HG02981 (cell line): ENCODE results near the gene ZMYND15.
"Not testable (repeated sequence)": the region's sequence is repeated elsewhere in the genome, so short reads cannot be mapped to it uniquely, and the experiment has no call there.

ENCODE experiments used
- ATAC-seq: cut with Tn5 transposase; IDR thresholded peaks from one replicate; pipeline ENCODE4 v1.9.1; 2021; ENCODE audit warnings: mild to moderate bottlenecking, moderate library complexity; ENCODE audit not compliant: unreplicated experiment

ZMYND15 gene, protein sequence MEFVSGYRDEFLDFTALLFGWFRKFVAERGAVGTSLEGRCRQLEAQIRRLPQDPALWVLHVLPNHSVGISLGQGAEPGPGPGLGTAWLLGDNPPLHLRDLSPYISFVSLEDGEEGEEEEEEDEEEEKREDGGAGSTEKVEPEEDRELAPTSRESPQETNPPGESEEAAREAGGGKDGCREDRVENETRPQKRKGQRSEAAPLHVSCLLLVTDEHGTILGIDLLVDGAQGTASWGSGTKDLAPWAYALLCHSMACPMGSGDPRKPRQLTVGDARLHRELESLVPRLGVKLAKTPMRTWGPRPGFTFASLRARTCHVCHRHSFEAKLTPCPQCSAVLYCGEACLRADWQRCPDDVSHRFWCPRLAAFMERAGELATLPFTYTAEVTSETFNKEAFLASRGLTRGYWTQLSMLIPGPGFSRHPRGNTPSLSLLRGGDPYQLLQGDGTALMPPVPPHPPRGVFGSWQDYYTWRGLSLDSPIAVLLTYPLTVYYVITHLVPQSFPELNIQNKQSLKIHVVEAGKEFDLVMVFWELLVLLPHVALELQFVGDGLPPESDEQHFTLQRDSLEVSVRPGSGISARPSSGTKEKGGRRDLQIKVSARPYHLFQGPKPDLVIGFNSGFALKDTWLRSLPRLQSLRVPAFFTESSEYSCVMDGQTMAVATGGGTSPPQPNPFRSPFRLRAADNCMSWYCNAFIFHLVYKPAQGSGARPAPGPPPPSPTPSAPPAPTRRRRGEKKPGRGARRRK

DNA sequence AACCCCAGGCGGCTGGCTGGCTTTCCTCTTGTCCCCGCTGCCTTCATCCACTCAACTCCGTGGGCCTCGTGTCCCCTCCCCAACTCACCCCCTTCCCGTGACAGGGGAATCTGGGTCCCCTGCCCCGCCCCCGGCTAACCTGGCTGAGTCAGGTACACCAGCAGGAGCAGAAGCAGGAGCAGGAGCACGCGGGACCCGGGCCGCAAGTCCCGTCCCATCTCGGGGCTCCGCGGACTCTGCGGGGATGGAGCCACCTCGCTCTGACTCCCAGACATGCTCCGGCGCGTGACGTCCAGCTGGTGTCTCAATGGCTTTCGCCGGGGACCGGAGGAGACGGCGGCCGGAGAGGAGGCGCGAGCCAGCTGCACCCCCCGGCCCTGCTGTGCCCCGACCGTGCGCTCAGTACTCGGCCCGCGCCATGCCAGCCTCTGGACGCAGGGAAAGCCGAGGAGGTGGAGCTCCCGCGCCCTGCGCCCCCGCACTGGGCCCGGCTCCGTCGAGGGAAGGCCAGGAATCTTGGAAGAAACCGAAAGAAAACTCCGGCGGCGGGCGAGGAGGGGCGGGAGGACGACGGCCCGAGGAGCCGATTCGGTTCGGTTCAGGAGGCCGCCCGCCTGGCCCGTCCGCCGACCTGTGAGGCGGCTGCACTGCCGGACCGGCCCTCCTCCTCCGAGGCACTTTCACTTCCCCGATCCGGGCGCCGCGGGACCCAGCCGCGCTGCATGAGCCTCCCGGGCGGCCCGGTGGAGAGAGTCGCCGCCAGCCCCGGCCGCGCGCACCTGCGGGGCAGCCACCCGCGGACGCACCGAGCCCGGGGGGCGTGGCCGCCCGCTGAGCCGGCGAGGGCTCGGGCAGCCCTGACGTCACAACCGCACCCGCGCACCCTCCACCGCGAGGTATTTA lies at the start of gene ZMYND15, which contains the start of gene CXCL16:
Gene ZMYND15 (plus strand): TSS at position 712 of the 903 bp plus-strand sequence. CDS start 716 bp downstream, outside the sequence.
Gene CXCL16 (minus strand): TSS at position 807 of the 903 bp plus-strand sequence. CDS start 589 bp downstream, at position 218.
- ATAC-seq, result no peak

DNA sequence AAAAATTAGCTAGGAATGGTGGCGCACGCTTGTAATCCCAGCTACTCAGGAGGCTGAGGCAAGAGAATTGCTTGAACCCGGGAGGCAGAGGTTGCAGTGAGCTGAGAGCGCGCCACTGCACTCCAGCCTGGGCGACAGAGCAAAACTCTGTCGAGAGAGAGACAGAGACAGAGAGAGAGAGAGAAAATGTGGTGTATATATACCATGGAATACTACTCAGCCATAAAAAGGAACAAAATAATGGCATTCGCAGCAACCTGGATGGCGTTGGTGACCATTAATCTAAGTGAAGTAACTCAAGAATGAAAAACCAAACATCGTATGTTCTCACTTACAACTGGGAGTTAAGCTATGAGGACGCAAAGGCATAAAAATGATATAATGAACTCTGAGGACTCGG lies 49.8 kb upstream of the ZMYND15 start:
- ATAC-seq, result not testable (repeated sequence)

DNA sequence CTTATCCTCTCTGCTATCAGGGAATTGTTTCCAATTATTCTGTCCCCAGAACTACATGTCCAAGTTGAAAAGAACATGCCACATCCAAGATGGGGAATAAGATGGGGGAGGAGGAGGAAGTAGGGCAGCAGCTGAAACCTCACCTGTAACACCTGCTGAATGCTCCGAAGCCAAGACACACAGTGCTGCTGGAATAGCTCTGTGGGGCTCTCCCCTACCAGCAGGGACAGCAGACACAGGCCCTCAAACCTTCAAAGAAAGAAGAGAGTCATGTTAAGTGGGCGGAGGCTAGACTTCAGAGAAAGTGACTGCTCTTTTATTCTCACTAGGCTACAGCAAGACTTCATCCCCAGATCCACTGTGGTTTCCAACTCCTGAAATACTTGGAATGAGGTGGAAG lies 48.9 kb upstream of the ZMYND15 start:
- ATAC-seq, result no peak

DNA sequence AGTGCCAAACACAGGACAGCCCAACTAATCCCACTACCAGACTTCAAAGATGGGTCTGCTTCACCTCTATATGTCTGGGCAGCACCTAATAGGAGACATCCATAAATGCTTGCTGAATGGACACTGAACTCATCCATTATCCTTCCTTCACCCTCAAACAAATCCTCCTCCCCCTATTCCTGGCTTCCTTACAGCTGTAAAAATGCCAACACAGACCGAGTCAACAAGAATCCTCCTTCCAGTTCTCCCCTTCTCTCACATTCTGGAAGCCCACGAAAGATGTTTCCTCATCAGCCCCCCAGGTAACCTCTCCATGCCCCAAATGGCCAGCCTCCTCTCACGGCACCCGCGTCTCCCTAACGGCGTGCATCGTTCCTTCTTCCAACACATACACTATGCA lies 47.9 kb upstream of the ZMYND15 start:
- ATAC-seq, result no peak

DNA sequence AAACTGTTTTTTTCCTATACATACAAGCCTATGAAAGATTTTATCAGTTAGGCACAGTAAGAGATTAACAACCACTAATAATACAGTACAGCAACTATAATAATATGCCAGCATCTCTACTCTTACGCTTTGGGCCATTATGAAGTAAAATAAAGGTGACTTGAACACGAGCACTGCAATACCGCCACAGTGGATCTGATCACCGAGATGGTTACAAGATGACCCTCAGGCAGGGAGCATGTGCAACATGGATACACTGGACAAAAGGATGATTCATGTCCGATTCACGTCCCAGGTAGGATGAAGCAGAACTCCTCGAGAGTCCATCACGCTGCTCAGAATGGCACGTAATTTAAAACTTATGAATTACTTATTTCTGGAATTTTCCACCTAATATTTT lies 46.2 kb upstream of the ZMYND15 start:
- ATAC-seq, result no peak

DNA sequence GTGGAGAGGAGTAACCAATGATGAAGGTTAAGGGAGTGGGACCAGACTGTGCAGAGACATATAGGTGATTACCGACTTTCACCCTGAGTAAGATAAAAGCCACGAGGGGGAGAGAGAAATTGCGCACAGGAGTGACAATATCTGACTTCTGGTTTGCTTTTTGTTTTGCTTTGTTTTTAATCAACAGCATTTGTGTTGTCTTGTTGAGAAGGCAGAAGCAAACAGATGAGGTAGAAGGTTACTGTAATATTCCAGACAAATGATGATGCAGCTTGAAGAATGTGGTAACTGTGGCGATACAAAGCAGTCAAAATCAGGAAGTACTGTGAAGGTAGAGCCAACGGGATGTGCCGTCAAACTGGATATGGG lies 43.2 kb upstream of the ZMYND15 start:
- no peak for ATAC-seq

DNA sequence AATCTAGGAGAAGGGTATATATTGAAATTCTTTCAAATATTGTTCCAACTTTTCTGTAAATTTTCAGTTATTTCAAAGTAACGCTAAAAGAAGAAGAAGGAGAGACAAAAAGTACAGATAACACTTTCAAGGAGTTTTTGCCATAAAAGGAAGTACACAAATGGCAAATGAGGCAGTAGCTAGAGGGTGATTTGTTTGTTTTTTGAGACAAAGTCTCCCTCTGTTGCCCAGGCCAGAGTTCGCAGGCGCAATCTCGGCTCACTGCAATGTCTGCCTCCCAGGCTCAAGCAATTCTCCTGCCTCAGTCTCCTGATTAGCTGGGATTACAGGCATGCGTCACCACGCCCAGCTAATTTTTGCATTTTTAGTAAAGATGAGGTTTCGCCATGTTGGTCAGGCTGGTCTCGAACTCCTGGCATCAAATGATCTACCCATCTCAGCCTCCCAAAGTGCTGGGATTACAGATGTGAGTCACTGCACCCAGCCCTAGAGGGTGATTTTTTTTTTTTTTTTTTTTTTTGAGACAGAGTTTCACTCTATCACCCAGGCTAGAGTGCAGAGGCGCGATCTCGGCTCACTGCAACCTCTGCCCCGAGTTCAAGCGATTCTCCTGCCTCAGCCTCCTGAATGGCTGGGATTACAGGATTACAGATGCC lies 40.1 kb upstream of the ZMYND15 start:
- ATAC-seq, result not testable (repeated sequence)

DNA sequence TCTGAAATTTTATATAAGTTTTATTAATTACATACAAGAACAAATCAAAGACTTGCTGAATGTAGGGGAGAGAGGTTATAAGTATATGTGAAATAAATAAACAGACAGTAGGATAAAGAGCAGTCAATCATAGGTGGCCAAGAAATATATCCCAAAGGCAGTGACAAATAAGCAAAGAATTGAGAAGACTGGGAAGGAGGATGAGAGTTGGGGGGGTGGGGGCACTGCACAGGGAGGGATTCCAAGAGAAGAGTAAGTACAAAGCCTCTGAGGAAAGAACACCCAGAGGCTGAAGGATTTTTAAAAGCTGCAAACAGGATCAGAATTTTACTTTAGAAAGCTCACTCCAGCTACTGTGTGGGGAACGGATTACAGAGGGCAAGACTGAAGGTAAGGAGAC lies 38.5 kb upstream of the ZMYND15 start:
- no peak for ATAC-seq

DNA sequence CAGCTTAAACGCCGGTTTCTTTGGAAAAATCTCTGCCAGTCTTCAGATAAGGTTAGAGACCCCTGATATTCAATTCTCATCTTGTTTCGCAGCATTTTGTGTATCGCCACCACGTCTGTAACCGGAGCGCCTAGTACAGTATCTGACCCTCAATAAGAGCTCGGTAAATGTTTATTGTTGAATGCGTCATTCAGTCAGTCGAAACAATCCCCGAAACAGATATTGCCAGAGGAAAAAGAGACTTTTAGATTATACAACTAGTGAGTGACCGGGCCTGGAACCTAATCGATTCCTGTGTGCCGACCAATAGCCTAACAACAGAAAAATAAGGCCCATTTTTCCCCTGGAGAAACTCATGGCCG lies 36.3 kb upstream of the ZMYND15 start:
- no peak for ATAC-seq

DNA sequence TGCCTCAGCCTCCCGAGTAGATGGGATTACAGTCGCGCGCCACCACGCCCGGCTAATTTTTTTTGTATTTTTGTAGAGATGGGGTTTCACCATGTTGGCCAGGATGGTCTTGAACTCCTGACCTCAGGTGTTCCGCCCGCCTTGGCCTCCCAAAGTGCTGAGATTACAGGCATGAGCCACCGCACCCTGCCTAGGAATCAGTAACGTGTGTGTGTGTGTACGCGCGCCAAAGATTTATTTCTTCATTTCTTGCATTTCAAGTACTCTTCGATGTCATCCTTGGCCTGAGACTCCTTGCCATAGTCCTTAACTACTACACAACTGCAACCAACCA lies 35.1 kb upstream of the ZMYND15 start:
- ATAC-seq, result not testable (repeated sequence)

DNA sequence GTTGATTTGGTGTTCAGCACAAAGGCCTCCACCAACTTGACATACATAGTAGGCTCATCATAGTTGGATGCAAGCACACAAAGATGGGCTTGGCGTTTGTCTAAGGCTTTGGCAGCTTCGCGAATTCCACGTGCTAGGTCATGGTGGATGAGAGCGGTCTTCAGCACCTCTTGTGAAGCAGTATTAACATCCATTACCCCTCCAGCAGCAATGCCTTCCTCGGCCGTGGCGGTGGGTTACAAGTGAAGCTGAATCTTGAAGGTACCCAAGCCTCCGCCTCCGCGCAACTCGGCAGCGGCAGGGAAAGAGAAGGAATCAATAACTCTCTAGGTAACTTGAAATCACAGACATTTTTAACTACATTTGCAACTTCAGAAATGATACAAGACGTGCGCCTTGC lies 34.6 kb upstream of the ZMYND15 start:
- no peak for ATAC-seq

DNA sequence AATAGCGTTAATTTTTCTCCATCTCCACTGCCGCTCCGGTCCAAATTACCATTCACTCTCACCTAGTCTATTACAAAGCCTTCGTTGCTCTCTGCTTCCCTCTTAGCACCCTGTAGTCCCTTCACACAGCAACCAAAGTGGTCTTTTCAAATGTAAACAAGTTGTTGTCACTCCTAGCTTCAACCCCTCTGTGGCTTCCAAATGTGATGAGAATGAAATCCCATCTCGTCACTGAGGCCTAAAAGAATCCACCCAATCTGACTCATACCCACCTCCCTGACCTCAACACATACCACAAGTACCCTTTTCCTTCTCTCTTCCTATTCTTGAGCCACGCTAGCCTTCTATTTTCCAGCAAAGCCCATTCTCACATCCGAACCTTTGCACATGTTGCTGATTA lies 33.5 kb upstream of the ZMYND15 start:
- no peak for ATAC-seq

DNA sequence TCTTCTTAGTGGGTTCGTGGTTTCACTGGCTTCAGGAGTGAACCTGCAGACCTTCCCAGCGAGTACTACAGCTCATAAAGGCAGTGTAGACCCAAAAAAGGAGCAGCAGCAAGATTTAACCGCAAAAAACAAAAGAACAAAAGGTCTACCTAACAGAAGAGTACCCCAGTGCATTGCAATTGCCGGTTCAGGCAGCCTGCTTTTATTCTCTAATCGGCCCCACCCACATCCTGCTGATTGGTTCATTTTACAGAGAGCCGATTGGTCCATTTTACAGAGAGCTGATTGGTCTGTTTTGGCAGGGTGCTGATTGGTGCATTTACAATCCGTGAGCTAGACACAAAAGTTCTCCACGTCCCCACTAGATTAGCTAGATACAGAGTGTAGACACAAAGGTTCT lies 31.2 kb upstream of the ZMYND15 start:
- no peak for ATAC-seq

DNA sequence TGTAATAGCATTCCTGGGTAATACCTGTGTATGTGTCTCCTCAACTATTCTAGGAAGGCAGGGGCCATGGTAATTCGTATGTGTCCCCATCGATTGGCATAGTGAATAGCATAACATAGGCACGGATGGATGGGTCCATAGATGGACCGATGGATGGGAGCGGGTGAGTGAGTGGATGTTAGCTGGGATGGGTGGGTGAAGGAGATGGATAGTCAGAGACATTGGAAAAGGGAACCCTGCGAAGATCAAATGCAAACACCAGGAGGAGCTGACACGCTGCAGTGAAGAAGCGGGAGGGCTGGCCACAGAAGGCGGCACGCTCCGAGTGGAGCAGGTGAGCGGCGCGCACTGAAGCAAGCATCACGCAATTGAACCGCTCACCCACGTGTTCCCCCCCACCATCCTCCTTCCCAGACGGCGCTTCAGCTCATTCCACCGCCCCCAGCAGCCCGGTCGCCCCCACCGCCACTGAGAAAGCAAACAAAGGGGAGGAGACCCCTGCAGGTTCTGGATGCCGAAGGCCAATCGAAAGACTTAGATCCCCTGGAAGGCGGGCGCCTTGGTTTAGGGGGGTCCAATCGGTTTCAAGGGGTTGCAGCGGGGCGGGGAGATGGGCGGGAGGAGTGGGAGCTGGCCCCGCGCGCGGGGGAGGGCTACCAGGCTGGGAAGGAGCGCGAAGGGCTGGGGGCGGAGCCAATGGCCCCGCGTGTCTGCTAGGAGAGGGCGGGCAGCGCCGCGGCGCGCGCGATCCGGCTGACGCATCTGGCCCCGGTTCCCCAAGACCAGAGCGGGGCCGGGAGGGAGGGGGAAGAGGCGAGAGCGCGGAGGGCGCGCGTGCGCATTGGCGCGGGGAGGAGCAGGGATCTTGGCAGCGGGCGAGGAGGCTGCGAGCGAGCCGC lies 29.6 kb upstream of the ZMYND15 start, which contains the start of gene ARRB2:
Gene ARRB2 (plus strand): TSS at position 839 of the 899 bp plus-strand sequence. CDS start 90 bp downstream, outside the sequence.
- peak; percentile 76 for ATAC-seq

DNA sequence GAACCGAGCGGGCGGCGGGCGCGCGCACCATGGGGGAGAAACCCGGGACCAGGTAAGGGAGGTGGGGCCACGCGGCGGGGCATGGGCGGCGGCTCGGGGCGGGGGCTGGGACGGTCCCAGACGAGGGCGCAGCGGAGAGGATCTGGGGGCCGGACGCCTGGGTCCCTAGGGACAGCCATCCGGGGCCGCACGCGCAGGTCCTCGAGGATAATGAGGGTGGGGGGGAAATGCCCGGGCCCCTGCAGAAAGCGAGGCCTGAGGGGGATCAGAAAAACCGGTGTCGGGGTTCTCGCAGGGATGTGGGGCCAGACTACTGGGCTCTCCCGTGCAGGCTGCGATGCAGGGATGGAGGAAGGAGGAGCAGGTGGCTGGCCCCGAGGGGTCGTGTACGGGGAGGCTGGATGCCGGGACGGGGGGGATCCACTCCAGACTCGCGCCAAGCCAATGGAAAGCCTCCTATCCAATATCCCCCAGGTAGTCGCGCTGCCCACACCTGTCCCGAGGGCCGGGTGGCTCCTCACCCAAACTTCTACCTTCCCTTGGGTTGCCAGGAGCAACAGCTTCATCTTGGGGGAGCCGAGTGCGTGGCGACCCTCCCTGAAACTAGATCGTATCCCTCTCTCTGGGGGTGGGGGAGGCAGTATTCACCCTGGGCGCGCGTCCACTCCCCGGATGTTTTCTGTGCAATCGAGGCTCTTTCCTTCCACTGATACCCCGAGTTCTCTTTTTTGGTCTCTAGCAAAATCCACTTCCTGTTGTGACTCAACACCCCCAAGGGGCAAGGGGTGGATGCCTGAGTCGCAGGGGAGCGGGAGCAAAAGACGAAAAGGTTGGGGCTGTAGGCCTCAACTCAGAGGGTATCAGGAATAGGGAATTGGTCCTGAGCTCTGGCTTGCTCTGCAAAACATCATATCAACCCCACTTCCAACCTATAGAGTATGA lies 28.7 kb upstream of the ZMYND15 start:
- no peak for ATAC-seq

DNA sequence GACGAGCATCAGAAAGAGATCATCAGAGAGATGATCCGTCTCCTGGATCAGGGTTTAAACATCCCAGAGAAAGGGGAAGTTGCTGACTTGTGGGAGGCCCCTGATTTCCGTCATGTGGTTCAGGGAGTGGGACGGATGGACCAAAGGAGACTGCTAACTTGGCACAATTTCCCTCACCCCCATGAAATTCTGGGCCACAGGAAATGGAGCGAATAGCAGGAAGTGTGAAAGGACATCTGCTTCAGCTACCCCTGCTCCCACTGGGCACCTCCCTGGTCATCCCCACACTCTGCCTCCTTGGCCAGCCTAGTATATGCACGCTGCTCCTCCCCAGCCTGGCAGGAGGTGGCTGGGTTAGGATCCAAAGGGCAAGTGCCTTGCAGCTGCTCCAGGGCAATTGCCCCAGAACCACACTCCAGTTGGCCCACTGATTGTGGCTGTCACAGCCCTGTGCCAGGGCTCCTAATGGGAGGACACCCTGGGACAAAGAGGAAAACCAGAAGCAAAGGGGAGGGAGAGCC lies 27.9 kb upstream of the ZMYND15 start:
- ATAC-seq, result no peak

DNA sequence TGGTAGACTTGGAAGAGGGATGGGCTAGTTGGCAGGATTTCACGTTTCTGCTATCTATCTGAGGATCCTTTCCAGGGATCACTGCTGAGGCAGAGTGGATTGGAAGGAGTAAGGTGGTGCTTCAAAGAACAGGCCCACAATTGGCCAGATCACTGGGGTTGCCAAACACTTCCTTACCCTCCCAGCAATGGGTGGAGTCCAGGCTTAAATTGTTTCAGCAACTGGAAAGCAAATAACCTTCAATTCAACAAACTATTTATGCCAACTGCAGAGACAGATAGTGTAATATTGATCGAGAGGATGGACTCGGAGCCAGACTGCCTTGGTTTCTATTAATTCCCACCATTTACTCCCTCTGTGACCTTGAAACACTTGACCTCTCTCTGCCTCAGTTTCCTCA lies 27.1 kb upstream of the ZMYND15 start:
- no peak for ATAC-seq

DNA sequence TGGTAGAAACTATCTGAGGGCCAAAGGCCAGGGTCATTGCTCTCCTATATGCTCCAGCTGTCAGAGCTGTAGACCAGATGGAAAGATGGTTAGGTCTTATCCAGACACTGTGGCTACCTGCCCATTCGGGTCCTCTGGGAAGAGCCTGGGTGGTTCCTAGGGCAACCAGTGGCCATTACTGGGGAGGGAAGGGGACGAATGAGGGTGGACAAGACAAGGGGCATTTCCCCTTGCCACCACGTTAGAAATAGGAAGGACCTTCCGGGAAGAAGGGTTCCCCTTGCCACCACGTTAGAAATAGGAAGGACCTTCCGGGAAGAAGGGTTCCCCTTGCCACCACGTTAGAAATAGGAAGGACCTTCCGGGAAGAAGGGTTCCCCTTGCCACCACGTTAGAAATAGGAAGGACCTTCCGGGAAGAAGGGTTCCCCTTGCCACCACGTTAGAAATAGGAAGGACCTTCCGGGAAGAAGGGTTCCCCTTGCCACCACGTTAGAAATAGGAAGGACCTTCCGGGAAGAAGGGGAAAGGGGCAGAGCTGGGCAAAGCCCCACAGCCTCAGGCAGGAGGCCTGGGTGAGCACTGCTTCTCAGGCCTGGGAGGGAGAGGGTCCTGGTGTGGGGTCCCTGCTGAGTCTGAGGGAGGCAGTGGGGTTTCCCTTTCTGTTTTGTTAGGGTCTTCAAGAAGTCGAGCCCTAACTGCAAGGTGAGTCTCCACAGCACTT lies 25.1 kb upstream of the ZMYND15 start:
- ATAC-seq, result not testable (repeated sequence)
